Measurements from ENCODE around the gene TMEM273.

TMEM273 gene

GRCh38 chr10:49160110-49160509 lies 28.1 kb downstream of the TMEM273 start:
- no peak for DNase-seq (ENCODE audit: low read depth)
- H3K4me3 ChIP-seq (ENCODE audit: low read depth, low read length): no peak overlapping the region
- TF ChIP-seq CTCF (IDR thresholded peaks at IDR 0.05; ENCODE audit: low read depth, low read length, missing control alignments): no peak

GRCh38 chr10:49158915-49159314 lies 29.3 kb downstream of the TMEM273 start:
- DNase-seq (ENCODE audit: low read depth): no peak
- TF ChIP-seq CTCF (IDR thresholded peaks at IDR 0.05; ENCODE audit: low read depth, low read length, missing control alignments): no peak
- H3K4me3 ChIP-seq (ENCODE audit: low read depth, low read length): no peak overlapping the region

GRCh38 chr10:49158404-49158803 lies 29.8 kb downstream of the TMEM273 start:
- TF ChIP-seq CTCF (IDR thresholded peaks at IDR 0.05; ENCODE audit: low read depth, low read length, missing control alignments): no peak
- DNase-seq (ENCODE audit: low read depth): no peak
- no peak overlapping the region for H3K4me3 ChIP-seq (ENCODE audit: low read depth, low read length)

- H3K4me3 ChIP-seq (ENCODE audit: low read depth, low read length): no peak overlapping the region
- no peak for DNase-seq (ENCODE audit: low read depth)
- no peak for TF ChIP-seq CTCF (IDR thresholded peaks at IDR 0.05; ENCODE audit: low read depth, low read length, missing control alignments)
Measured at GRCh38 chr10:49157229-49157628, 31.0 kb downstream of the TMEM273 start.

GRCh38 chr10:49154641-49155040 lies 33.5 kb downstream of the TMEM273 start:
- no peak overlapping the region for H3K4me3 ChIP-seq (ENCODE audit: low read depth, low read length)
- TF ChIP-seq CTCF (IDR thresholded peaks at IDR 0.05; ENCODE audit: low read depth, low read length, missing control alignments): no peak
- no peak for DNase-seq (ENCODE audit: low read depth)

- no peak overlapping the region for H3K4me3 ChIP-seq (ENCODE audit: low read depth, low read length)
- TF ChIP-seq CTCF (IDR thresholded peaks at IDR 0.05; ENCODE audit: low read depth, low read length, missing control alignments): no peak
- DNase-seq (ENCODE audit: low read depth): no peak
Measured at GRCh38 chr10:49153971-49154370, 34.2 kb downstream of the TMEM273 start.

- DNase-seq (ENCODE audit: low read depth): no peak
- H3K4me3 ChIP-seq (ENCODE audit: low read depth, low read length): no peak overlapping the region
- TF ChIP-seq CTCF (IDR thresholded peaks at IDR 0.05; ENCODE audit: low read depth, low read length, missing control alignments): no peak
Measured at GRCh38 chr10:49153115-49153514, 35.1 kb downstream of the TMEM273 start.
